Lung (tissue), 12 donors: ENCODE data around the gene TTC39B. TPM values are rescaled to one million over a fixed set of nuclear protein-coding genes. Genes with fewer than 3 reads are reported as not detected.

Experiments
- ATAC-seq: fragments of 200-7000 bp; cut with Tn5 transposase; one replicate; pipeline ENCODE4 v1.9.1; 2020; ENCODE audit warnings: moderate number of reproducible peaks; ENCODE audit not compliant: insufficient read depth, low FRiP score
- DNase-seq, 3 donors: peaks; one replicate each; pipeline ENCODE4 v3.0.0-alpha.2; 2013 to 2017
- H3K27ac ChIP-seq, 2 donors: one replicate each; pipeline ENCODE4 v1.5.1; 2013; ENCODE audit warnings: mild to moderate bottlenecking in 2 of 2, moderate library complexity in 2 of 2, control low read depth in 1 of 2, inconsistent platforms in 1 of 2, low read depth in 1 of 2, low read length in 1 of 2
- H3K27me3 ChIP-seq, 3 donors: one replicate each; pipeline ENCODE4 v1.5.1; 2013; ENCODE audit warnings: low read length in 2 of 3; ENCODE audit not compliant: control insufficient read depth in 3 of 3, insufficient read depth in 3 of 3
- H3K36me3 ChIP-seq, 4 donors: one replicate each; pipeline ENCODE4 v1.5.1; 2013; ENCODE audit warnings: low read length in 4 of 4, mild to moderate bottlenecking in 1 of 4, moderate library complexity in 1 of 4; ENCODE audit not compliant: control insufficient read depth in 4 of 4, insufficient read depth in 4 of 4
- H3K4me1 ChIP-seq, 5 donors: one replicate each; pipeline ENCODE4 v1.5.1; 2013; ENCODE audit warnings: low read length in 5 of 5, mild to moderate bottlenecking in 2 of 5, moderate library complexity in 1 of 5; ENCODE audit not compliant: control insufficient read depth in 5 of 5, insufficient read depth in 5 of 5
- H3K4me3 ChIP-seq: one replicate; pipeline ENCODE4 v1.5.1; 2013; ENCODE audit warnings: mild to moderate bottlenecking, control low read depth, moderate library complexity
- H3K9ac ChIP-seq, 2 donors: one replicate each; pipeline ENCODE4 v1.5.1; 2013; ENCODE audit warnings: low read length in 2 of 2, control low read depth in 1 of 2; ENCODE audit not compliant: insufficient read depth in 1 of 2
- H3K9me3 ChIP-seq, 4 donors: one replicate each; pipeline ENCODE4 v1.5.1; 2013; ENCODE audit warnings: low read length in 3 of 4, mild to moderate bottlenecking in 1 of 4, moderate library complexity in 1 of 4; ENCODE audit not compliant: control insufficient read depth in 4 of 4, insufficient read depth in 3 of 4
- WGBS, 2 donors: extraction: QIAGEN DNeasy Blood & Tissue Kit; methylation state at CpG; one replicate each; pipeline ENCODE4 v1.1.7; 2013; 5-methylcytosine and 5-hydroxymethylcytosine counted together
- polyA plus RNA-seq, 2 donors: library from polyadenylated mRNA; stranded (reverse); fragments of 200-250 nt; gene quantifications; one replicate each; pipeline ENCODE4 v1.2.1, GENCODE V29; 2013
- total RNA-seq, 2 donors: library from RNA; depleted of rRNA in 1 of 2; stranded (reverse); fragments of >200 nt in 1 of 2; gene quantifications; one replicate each; pipeline ENCODE4 v1.2.1, GENCODE V29; 2014 to 2021
- TF ChIP-seq, protein P1 (sequence below): IDR thresholded peaks from 2 replicates; pipeline ENCODE4 v1.5.1; 2012; ENCODE audit warnings: mild to moderate bottlenecking; ENCODE audit errors: control extremely low read depth, extremely low read depth
- donor health status: control.
- donor health status: control.
- donor health status: Bipolar disorder and iron deficiency.
- donor health status: healthy.
- donor health status: DM: yes; HTN: yes; CAD: no.

TTC39B gene
- total and polyA plus RNA-seq, 4 donors = 4.2 to 30.0 (median 19.2) TPM

DNA sequence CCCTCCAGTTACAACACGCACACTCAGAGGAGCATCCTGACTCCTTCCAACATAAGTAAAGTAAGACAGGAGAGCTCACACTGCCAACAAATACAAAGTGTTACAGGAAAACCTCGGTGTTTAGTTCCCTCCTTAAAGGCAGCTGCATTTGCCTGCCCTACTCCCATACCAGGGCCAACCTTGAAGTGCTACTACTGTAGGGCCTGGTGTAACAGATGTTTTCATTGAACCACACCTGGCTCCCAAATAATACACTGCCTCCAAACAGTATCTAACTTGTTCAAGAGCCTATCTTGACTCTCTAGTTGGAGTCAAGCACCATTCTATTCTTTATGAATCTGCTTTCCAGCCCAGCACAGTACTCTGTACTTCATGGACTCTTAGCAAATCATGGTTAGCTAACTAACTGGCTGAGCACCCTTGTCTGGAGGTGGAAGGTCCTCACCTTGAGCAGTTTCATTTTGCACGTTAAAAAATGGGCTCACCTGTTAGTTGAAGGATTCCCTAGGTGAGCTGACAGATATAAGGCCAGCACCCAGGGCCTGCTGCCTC is 34.6 kb downstream of the TTC39B start:
- Histone ChIP-seq H3K9me3 (peaks cover 0 to 1% (median 0%) of the 10 kb centered on the region in 4 donors), H3K27ac (peak overlapping the region in 1 of 2 donors; percentile 6), H3K9ac (no peak overlapping the region), H3K4me3 (no peak overlapping the region), H3K36me3 (no peaks in the 10 kb centered on the region), H3K27me3 (no peaks in the 10 kb centered on the region), H3K4me1 (peaks cover 0 to 5% (median 0%) of the 10 kb centered on the region in 5 donors)
- DNase-seq (no peak), ATAC-seq (peak; percentile 27)
- 61 to 74% methylated on average over 3 of the region's 3 CpGs for WGBS, 2 donors
- TF ChIP-seq, protein P1, sequence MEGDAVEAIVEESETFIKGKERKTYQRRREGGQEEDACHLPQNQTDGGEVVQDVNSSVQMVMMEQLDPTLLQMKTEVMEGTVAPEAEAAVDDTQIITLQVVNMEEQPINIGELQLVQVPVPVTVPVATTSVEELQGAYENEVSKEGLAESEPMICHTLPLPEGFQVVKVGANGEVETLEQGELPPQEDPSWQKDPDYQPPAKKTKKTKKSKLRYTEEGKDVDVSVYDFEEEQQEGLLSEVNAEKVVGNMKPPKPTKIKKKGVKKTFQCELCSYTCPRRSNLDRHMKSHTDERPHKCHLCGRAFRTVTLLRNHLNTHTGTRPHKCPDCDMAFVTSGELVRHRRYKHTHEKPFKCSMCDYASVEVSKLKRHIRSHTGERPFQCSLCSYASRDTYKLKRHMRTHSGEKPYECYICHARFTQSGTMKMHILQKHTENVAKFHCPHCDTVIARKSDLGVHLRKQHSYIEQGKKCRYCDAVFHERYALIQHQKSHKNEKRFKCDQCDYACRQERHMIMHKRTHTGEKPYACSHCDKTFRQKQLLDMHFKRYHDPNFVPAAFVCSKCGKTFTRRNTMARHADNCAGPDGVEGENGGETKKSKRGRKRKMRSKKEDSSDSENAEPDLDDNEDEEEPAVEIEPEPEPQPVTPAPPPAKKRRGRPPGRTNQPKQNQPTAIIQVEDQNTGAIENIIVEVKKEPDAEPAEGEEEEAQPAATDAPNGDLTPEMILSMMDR = no peak

DNA sequence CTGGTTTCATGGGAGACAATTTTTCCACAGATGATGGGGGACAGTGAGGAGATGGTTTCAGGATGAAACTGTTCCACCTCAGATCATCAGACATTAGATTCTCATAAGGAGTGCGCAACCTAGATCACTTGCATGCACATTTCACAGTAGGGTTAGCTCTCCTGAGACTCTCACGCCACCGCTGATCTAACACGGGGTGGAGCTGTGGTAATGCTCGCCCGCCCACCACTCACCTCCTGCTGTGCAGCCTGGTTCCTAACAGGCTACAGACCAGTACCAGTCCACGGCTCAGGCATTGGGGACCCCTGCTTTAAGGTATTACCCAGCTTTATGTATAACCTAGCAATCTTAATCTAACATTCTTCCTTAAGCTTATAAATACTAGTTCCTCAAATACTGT is 35.6 kb downstream of the TTC39B start:
- TF ChIP-seq, protein P1 = no peak
- Histone ChIP-seq H3K27me3 (no peaks in the 10 kb centered on the region), H3K27ac (no peak overlapping the region), H3K36me3 (no peaks in the 10 kb centered on the region), H3K9me3 (no peaks in the 10 kb centered on the region), H3K9ac (no peak overlapping the region), H3K4me3 (no peak overlapping the region), H3K4me1 (peaks cover 0 to 3% (median 0%) of the 10 kb centered on the region in 5 donors)
- 89% methylated on average over 7 of the region's 7 CpGs for WGBS, 2 donors
- DNase-seq (no peak), ATAC-seq (no peak)

DNA sequence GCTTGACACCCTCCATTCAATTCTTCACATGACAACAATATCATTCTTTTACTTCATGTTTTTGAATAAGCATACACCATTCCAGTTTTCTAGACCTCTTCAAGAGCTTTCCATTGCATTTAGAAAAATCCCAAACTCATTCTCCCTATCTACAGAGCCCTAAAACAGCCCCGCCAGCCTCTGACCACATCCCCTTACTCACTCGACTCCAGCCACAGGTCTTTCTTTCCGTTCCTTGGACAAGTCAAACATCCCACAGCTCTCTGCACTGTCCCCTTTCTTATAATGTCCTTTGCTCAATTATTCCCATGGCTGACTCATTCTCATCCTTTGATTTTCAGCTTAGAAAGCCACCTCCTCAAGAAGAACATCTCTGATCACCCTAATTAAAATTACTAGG is 38.2 kb downstream of the TTC39B start:
- DNase-seq (no peak), ATAC-seq (no peak)
- Histone ChIP-seq H3K27me3 (no peaks in the 10 kb centered on the region), H3K4me3 (no peak overlapping the region), H3K36me3 (peaks cover 0 to 3% (median 0%) of the 10 kb centered on the region in 4 donors), H3K9me3 (no peaks in the 10 kb centered on the region), H3K27ac (no peak overlapping the region), H3K4me1 (peaks cover 0 to 3% (median 0%) of the 10 kb centered on the region in 5 donors), H3K9ac (no peak overlapping the region)
- TF ChIP-seq, protein P1 = no peak
- WGBS, 2 donors = 42 to 71% methylated on average over 3 of the region's 3 CpGs

DNA sequence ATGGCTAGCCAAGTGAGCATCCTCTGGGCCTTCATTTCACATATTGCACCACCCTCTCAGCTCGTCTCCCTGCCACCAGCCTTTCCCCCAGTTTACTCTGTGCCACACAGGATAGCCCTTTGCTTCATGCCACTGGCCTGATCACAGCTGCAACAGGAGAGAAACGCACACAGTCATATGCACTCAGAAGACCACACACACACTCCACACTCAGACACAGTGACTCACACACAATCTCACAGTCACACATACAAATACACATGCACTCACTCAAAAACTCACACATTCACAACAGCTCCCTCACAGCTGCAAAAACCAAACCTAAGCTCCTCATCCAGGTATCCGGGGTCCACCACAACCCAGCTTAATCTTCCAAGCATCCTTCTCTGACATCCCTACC is 38.7 kb downstream of the TTC39B start:
- H3K36me3 ChIP-seq = peaks cover 0 to 5% (median 1%) of the 10 kb centered on the region in 4 donors
- H3K9ac ChIP-seq = no peak overlapping the region
- DNase-seq (no peak), ATAC-seq (no peak)
- no peak overlapping the region for H3K4me3 ChIP-seq
- no peaks in the 10 kb centered on the region for H3K9me3 ChIP-seq
- no peaks in the 10 kb centered on the region for H3K27me3 ChIP-seq
- TF ChIP-seq, protein P1 = no peak
- no peak overlapping the region for H3K27ac ChIP-seq
- peaks cover 0 to 1% (median 0%) of the 10 kb centered on the region in 5 donors for H3K4me1 ChIP-seq
- WGBS, 2 donors = 83 to 90% methylated on average over 3 of the region's 3 CpGs
